ENCODE results near the gene TUBB4B.

The TUBB4B gene

DNA sequence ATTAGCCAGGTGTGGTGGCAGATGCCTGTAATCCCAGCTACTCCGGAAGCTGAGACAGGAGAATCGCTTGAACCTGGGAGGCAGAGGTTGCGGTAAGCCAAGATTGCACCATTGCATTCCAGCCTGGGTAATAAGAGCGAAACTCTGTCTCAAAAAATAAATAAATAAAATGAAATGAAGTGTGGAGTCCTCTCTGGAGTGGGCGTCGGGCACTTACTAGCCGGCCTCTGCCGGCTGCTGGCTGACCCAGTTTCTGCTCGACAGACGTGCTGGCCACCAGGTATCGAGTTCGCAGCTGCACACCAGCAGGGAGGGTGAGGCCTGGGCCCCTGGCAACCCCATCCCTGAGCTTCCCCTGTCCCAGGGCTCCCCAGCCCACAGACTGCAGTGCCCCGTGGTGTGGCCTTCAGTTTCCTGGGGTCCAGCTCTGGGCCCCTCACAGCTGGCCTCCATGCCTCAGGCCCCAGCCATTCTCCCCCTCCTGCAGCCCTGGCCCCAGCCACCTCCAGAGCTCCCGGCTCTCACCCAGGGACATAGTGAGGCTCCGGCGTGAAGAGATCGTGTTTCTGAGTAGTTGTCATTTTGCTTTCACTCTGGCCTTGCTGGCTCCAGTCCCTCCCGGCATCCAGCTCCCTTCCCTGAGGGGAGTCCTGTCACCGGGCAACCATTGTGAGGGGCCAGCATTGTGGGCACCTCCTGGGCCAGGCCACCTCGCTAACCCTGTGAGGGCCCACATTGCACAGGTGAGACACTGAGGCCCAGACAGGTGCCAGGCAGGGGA, 6.2 kb downstream of the TUBB4B start:
- no peak overlapping the region for H3K27ac ChIP-seq (ENCODE audit: low read depth, low read length)
- no peaks in the 10 kb centered on the region for H3K27me3 ChIP-seq (ENCODE audit: control insufficient read depth, insufficient read depth, low read length)
- H3K4me3 ChIP-seq (ENCODE audit: low read length): no peak overlapping the region
- no peak overlapping the region for H3K9ac ChIP-seq (ENCODE audit: low read length)
- peaks cover 9% of the 10 kb centered on the region for H3K36me3 ChIP-seq (ENCODE audit: control insufficient read depth, insufficient read depth, low read length)
- H3K4me1 ChIP-seq (ENCODE audit: control insufficient read depth, insufficient read depth, low read length): peaks cover 6% of the 10 kb centered on the region

DNA sequence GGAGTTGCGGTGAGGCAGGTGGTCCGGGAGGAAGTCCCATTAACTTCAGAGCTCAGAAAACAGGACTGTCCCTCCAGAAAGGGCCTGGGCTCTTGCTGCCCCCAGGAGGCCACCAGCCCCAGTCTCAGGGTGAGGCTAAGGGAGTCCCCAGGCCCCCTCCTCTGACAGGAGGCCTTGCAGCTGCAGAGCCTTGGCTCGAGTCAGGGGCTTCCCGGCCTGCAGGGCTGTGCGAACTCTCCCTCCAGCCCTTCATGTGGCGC, 6.8 kb downstream of the TUBB4B start:
- Histone ChIP-seq H3K4me3 (ENCODE audit: low read length) (no peak overlapping the region), H3K9ac (ENCODE audit: low read length) (no peak overlapping the region), H3K36me3 (ENCODE audit: control insufficient read depth, insufficient read depth, low read length) (peaks cover 6% of the 10 kb centered on the region), H3K27me3 (ENCODE audit: control insufficient read depth, insufficient read depth, low read length) (no peaks in the 10 kb centered on the region), H3K27ac (ENCODE audit: low read depth, low read length) (no peak overlapping the region), H3K4me1 (ENCODE audit: control insufficient read depth, insufficient read depth, low read length) (peaks cover under 1% of the 10 kb centered on the region)

DNA sequence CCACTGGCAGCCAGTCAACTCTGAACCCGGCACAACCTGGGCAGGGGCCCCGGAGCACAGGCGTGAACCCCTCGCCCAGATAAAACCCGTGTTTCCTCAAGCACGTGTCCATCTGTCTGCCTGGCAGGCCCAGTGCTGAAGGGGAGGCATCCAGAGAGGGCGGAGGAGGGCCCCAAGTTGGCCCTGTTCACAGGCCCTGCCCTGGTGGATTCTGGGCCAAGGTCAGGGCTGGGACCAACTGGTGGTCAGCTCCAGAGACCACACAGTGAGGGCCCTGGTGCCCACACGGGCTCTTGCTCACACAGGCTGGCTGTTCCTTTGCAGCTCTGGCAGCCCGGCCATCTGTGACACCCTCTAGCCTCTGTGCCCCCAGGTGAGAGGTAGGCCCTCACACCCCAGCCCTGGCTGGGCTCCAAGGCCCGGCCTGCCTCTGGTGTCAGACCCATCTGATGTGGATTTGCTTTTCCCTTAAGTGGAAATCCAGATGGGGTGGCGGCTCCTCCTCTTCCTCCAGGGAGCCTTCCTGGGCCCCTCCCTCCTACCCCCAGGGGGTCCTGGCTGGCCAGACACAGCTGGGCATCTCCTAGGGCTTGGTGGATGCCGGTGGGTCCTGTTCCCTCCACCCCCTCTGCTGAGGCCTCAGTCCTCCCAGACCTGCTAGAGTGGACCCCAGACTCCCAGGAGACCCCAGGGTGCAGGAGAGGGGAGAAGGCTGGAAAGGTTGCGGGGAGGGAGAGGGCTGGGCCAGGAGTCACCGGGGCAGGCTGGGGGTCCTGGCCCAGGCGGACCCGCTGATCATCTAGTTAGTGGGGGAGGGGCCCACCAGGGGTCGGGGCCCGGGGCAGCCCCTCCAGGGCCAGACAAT, 9.5 kb downstream of the TUBB4B start:
- no peaks in the 10 kb centered on the region for H3K36me3 ChIP-seq (ENCODE audit: control insufficient read depth, insufficient read depth, low read length)

DNA sequence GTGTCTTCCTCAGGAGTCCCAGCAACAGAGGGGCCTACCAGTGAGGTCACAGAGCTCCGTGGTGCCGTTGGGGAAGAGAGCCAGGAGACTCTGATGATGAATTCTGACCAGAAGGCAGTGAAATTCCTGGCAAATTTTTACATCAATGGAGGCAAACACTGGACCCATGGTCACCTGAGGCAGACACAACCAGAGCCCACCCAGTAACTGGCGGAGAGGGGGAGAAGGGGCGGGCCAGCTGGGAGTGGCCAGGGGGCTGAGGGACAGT, 10.0 kb downstream of the TUBB4B start, which contains the start of gene STPG3:
Gene STPG3, plus strand, starts transcription at position 93 of the 268 bp plus-strand sequence. Its CDS starts 1 bp downstream, at position 94.
- no peak within 1 kb of the TSS for H3K27ac ChIP-seq (ENCODE audit: low read depth, low read length)
- H3K36me3 ChIP-seq (ENCODE audit: control insufficient read depth, insufficient read depth, low read length): no peaks in the 10 kb centered on the region
- H3K4me1 ChIP-seq (ENCODE audit: control insufficient read depth, insufficient read depth, low read length): peaks cover 3% of the 10 kb centered on the region
- no peaks in the 10 kb centered on the region for H3K27me3 ChIP-seq (ENCODE audit: control insufficient read depth, insufficient read depth, low read length)
- H3K4me3 ChIP-seq (ENCODE audit: low read length): no peak within 1 kb of the TSS
- H3K9ac ChIP-seq (ENCODE audit: low read length): no peak within 1 kb of the TSS

More for the DNA sequence above, 9.5 kb downstream of the TUBB4B start:
- Histone ChIP-seq H3K9ac (ENCODE audit: low read length) (no peak overlapping the region), H3K4me3 (ENCODE audit: low read length) (no peak overlapping the region), H3K27ac (ENCODE audit: low read depth, low read length) (no peak overlapping the region), H3K4me1 (ENCODE audit: control insufficient read depth, insufficient read depth, low read length) (no peaks in the 10 kb centered on the region), H3K27me3 (ENCODE audit: control insufficient read depth, insufficient read depth, low read length) (no peaks in the 10 kb centered on the region)

DNA sequence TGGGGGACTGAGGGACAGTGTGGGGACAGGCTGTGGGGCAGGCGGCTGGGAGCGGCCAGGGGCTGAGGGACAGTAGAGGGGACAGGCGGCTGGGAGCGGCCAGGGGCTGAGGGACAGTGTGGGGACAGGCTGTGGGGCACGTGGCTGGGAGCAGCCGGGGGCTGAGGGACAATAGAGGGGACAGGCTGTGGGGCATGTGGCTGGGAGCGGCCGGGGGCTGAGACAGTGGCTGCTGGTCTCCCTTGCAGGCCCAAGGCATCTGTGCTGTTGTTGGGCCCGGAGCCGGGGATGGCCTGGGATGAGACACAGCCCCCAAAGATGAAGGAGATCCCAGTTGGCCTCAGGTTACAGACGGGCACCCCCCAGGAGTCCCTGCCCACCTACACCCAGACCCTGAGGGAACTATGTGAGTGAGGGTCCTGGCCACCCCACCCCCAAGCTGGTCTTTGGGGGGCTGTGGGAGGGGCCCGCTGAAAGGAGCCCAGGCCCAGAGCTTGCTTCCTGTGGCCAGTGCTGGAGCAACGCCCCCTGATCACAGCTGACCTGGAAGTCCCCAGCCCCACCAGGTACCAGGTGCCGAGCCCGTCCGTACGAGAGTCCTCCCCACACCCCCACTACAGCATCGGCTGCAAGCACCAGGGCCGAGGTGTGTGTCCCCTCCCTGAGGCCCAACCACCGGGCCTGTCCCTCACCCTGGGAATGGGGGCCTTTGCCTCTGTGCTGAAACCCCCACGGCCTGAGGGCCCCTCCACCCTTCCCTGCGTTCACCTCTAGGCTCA, 10.6 kb downstream of the TUBB4B start:
- H3K4me1 ChIP-seq (ENCODE audit: control insufficient read depth, insufficient read depth, low read length): peaks cover 8% of the 10 kb centered on the region
- no peaks in the 10 kb centered on the region for H3K36me3 ChIP-seq (ENCODE audit: control insufficient read depth, insufficient read depth, low read length)
- H3K9ac ChIP-seq (ENCODE audit: low read length): no peak overlapping the region
- no peaks in the 10 kb centered on the region for H3K27me3 ChIP-seq (ENCODE audit: control insufficient read depth, insufficient read depth, low read length)
- no peak overlapping the region for H3K27ac ChIP-seq (ENCODE audit: low read depth, low read length)
- H3K4me3 ChIP-seq (ENCODE audit: low read length): no peak overlapping the region

DNA sequence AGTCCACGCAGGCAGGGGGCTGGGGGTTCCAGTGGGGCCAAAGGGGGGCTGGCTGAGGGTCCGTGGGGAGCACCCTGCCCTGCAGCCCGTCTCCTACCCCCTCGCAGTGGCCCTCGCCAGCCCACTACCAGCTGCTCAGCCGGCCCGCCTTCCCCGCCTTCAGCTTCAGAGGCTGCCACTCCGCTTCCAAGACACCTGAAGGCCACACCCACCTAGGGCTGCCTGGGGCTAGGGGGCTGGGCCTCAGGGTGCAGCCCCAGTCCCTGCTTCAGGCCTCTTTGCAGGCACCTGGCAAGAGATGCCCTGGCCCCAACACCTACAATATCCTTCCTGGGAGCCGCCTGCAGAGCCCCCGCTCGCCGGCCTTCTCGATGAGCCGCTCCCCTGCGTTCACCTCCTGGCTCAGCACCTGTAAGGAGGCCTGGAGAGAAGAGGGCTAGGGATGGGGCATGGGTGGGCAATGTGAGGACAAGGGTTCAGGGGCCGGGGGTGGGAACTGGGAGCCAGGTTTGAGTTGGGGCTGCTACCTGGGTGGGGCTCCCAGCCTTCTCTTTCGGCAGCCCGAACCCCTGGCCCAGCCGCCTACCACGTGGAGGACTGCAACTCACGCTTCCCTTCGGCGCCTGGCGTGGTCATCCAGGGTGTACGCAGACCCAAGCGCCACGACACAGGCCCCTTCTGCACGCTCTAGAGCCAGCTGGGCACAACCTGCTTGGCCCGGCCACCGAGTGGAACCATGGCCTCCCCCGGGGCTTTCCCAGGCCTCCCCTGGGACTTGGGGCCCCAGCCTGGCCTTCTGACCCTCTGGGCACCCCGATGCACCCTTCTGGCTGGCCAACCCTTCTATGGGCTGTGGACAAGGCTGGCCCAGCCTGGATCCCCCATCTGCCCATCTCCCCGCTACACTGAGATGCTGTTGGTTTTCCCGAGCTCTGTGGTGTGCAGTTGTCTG, 11.7 kb downstream of the TUBB4B start:
- no peak overlapping the region for H3K9ac ChIP-seq (ENCODE audit: low read length)
- no peaks in the 10 kb centered on the region for H3K36me3 ChIP-seq (ENCODE audit: control insufficient read depth, insufficient read depth, low read length)
- no peaks in the 10 kb centered on the region for H3K27me3 ChIP-seq (ENCODE audit: control insufficient read depth, insufficient read depth, low read length)
- H3K4me1 ChIP-seq (ENCODE audit: control insufficient read depth, insufficient read depth, low read length): peaks cover 10% of the 10 kb centered on the region
- H3K27ac ChIP-seq (ENCODE audit: low read depth, low read length): no peak overlapping the region
- no peak overlapping the region for H3K4me3 ChIP-seq (ENCODE audit: low read length)

DNA sequence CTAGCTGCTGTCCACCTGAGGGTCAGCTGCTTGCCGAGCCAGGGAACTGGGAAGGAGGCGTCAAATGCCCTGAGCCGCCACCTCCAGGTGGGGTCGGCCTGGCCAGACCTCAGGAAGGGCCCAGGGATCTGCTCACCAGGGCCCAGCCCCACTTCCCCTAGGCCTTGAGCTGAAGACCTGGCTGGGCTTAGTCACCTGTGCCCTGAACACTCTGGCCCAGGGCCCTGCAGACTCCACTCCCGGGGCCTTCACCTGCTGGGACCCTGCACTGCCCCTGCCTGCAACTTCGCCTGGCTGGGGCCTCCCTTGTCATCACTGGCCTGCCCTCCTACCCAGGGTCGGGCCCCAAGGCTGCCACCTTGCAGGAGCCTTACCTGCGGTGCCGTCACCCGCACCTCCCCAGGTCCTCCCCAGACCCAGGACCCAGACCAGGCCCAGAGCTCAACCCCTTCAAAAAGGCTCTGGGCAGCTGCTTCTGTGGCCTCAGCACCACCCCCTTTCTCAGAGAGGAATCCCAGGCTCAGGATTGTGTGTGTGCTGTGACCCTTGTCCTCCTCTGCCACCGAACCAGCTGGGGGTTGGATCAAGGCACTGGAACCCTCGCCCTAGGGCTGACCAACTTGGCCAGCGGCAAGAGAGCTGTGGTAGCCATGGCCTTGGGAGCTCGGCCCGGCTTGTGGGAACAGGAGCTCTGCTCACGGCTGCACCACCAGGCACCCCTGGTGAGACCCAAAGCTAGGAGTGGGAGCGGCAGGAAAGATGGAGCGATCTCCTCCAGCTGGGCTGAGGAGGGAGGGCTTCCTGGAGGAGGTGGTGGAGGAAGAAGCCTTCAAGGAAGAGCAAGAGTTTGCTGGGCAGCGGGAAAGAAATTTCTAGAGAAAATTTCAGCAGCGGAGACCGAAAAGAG, 12.9 kb downstream of the TUBB4B start:
- Histone ChIP-seq H3K27me3 (ENCODE audit: control insufficient read depth, insufficient read depth, low read length) (no peaks in the 10 kb centered on the region), H3K36me3 (ENCODE audit: control insufficient read depth, insufficient read depth, low read length) (no peaks in the 10 kb centered on the region), H3K4me1 (ENCODE audit: control insufficient read depth, insufficient read depth, low read length) (peaks cover 10% of the 10 kb centered on the region), H3K27ac (ENCODE audit: low read depth, low read length) (no peak overlapping the region), H3K4me3 (ENCODE audit: low read length) (peak overlapping the region; percentile 92), H3K9ac (ENCODE audit: low read length) (peak overlapping the region; percentile 62)

DNA sequence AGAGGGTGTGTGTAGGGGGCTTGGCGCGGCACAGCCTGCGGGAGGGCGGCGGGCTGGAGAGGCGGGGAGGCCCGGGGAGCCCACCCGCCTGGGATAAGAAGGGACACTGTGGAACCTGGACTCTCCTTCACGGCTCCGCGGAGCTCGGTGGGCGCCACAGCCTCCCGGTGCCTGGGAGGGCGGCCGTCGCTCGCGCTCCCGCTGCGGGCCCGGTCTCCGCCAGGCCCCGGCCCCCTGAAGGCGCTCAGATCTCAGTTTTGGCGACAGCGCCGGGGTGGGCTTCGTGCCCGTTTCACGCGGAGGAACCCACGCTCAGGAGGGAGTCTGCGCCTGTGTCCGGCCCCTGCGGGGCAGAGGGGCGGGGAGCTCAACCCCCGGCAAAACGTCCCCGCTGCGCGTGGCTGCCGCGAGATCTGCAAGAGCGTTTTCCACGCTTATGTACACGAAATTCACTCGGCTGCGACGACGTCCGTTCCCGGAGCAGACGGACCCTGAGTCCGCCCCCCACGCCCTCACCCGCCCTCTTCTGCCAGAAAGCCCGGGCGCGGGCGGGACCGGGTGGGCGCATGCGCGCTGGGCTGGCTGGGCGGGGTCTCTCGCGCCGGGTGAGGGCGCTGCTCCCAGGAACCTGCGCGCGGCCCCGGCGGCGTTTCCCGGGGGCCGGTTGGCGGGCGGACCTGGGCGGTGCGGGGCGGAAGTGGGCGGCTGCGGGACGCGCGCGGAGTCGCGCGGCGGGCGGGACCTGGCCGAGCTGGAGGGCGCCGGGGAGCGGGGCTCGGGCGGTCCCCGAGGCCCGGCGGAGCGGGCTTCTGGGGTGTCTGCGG, 13.7 kb downstream of the TUBB4B start, which contains the start of gene NELFB:
Gene NELFB, plus strand, starts transcription at position 704 of the 824 bp plus-strand sequence.
- Histone ChIP-seq H3K4me3 (ENCODE audit: low read length) (peak within 1 kb of the TSS; percentile 92), H3K27ac (ENCODE audit: low read depth, low read length) (peak within 1 kb of the TSS; percentile 61), H3K27me3 (ENCODE audit: control insufficient read depth, insufficient read depth, low read length) (no peaks in the 10 kb centered on the region), H3K9ac (ENCODE audit: low read length) (peak within 1 kb of the TSS; percentile 80), H3K4me1 (ENCODE audit: control insufficient read depth, insufficient read depth, low read length) (peaks cover 10% of the 10 kb centered on the region), H3K36me3 (ENCODE audit: control insufficient read depth, insufficient read depth, low read length) (peaks cover 2% of the 10 kb centered on the region)

DNA sequence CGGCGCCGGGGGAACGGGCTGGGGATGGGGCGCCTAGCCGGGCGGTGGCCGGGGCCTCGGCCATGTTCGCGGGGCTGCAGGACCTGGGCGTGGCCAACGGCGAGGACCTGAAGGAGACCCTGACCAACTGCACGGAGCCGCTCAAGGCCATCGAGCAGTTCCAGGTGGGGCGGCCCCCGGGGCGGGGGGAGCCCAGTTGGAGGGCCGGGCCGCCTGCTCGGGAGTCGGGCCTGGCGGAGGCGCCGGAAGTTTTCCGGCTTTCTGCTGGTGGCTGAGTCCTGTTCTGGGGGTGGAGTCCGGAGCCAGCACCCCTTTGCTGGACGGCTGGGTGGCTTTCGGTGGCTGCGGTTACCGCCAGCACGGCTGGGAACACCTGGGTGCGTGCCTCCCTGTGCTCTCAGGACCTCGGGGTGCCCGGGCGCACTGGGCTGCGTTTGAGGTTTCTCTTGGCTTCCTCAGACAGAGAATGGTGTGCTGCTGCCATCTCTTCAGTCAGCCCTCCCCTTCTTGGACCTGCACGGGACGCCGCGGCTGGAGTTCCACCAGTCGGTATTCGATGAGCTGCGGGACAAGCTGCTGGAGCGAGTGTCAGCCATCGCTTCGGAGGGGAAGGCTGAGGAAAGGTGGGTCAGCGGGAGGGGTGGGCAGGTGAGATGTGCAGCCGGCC, 14.5 kb downstream of the TUBB4B start:
- H3K9ac ChIP-seq (ENCODE audit: low read length): peak overlapping the region; percentile 80
- no peaks in the 10 kb centered on the region for H3K27me3 ChIP-seq (ENCODE audit: control insufficient read depth, insufficient read depth, low read length)
- H3K4me3 ChIP-seq (ENCODE audit: low read length): peak overlapping the region; percentile 85
- H3K36me3 ChIP-seq (ENCODE audit: control insufficient read depth, insufficient read depth, low read length): peaks cover 2% of the 10 kb centered on the region
- H3K27ac ChIP-seq (ENCODE audit: low read depth, low read length): peak overlapping the region; percentile 58
- peaks cover 10% of the 10 kb centered on the region for H3K4me1 ChIP-seq (ENCODE audit: control insufficient read depth, insufficient read depth, low read length)

DNA sequence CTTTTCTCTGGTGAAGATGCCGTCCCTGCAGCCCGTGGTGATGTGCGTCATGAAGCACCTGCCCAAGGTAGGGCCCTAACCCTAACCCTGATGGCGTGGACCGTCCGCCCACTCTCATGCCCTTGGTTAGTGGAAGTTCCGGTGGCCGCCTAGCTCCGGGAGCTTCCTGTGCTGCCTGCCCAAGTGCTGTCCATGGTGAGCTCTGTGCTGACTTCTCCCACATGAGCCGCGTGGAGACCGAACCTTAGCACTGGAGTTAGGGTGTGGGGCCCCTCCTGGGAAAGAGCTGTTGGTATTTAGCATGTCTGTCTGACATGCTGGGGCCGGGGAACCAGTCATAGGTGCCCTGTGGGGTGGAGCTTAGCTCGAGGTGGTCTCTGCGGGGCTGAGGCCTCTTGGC, 15.3 kb downstream of the TUBB4B start:
- Histone ChIP-seq H3K27ac (ENCODE audit: low read depth, low read length) (no peak overlapping the region), H3K4me3 (ENCODE audit: low read length) (peak overlapping the region; percentile 85), H3K27me3 (ENCODE audit: control insufficient read depth, insufficient read depth, low read length) (no peaks in the 10 kb centered on the region), H3K9ac (ENCODE audit: low read length) (no peak overlapping the region), H3K36me3 (ENCODE audit: control insufficient read depth, insufficient read depth, low read length) (peaks cover 2% of the 10 kb centered on the region), H3K4me1 (ENCODE audit: control insufficient read depth, insufficient read depth, low read length) (peaks cover 10% of the 10 kb centered on the region)

Measured in rectal smooth muscle tissue (tissue), 1 donor.